ENCODE data around the gene TRIP11.

DNA sequence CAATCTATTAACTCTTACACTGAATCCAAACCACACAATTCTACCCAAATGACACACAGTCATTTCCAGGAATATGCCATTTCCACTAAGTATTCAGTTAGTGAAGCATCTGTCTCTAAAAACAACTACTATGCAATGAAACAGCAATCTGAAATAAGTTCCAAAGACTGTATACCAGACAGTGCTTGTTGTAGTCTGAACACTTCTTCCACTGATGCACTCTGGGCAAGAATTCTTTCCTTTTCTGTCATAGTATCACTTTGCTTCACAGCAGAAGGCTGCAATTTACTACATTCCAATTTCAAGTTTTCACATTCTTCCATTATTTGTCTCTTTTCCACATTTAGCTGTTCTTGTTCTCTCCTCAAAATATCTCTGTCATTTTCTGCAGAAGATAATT lies 25.8 kb downstream of the TRIP11 start:
- TF ChIP-seq CTCF (IDR thresholded peaks at IDR 0.05) (no peak), POLR2A (IDR thresholded peaks at IDR 0.05) (no peak)

Data from breast epithelium (tissue), 3 donors.